ENCODE data around the gene CHRNA10. TPM values are rescaled to one million over a fixed set of nuclear protein-coding genes. Genes with fewer than 3 reads are reported as not detected.

The CHRNA10 gene
- total RNA-seq, 1 donor from 2014 or later: 2.8 TPM

- TF ChIP-seq CTCF (IDR thresholded peaks at IDR 0.05; ENCODE audit: unreplicated experiment): no peak
- Mint-ChIP-seq H3K27me3 (peaks cover 16% of the 10 kb centered on the region), H3K4me3 (ENCODE audit: low read depth) (peak overlapping the region; percentile 62), H3K36me3 (ENCODE audit: insufficient read depth) (peaks cover 1% of the 10 kb centered on the region), H3K27ac (no peak overlapping the region), H3K4me1 (ENCODE audit: low read depth) (peaks cover 5% of the 10 kb centered on the region), H3K9me3 (ENCODE audit: low read depth) (no peaks in the 10 kb centered on the region)
- DNase-seq (ENCODE audit: low spot score, unreplicated experiment): no peak
Measured at GRCh38 chr11:3641191-3641590, 30.0 kb downstream of the CHRNA10 start.

GRCh38 chr11:3639841-3640240, 31.3 kb downstream of the CHRNA10 start:
- peaks cover 22% of the 10 kb centered on the region for H3K27me3 Mint-ChIP-seq
- TF ChIP-seq CTCF (IDR thresholded peaks at IDR 0.05; ENCODE audit: unreplicated experiment): no peak
- DNase-seq (ENCODE audit: low spot score, unreplicated experiment): no peak
- no peak overlapping the region for H3K4me3 Mint-ChIP-seq (ENCODE audit: low read depth)
- H3K27ac Mint-ChIP-seq: no peak overlapping the region
- H3K9me3 Mint-ChIP-seq (ENCODE audit: low read depth): no peaks in the 10 kb centered on the region
- H3K36me3 Mint-ChIP-seq (ENCODE audit: insufficient read depth): peaks cover 1% of the 10 kb centered on the region
- H3K4me1 Mint-ChIP-seq (ENCODE audit: low read depth): peaks cover 5% of the 10 kb centered on the region

- no peaks in the 10 kb centered on the region for H3K9me3 Mint-ChIP-seq (ENCODE audit: low read depth)
- no peak overlapping the region for H3K27ac Mint-ChIP-seq
- H3K4me3 Mint-ChIP-seq (ENCODE audit: low read depth): no peak overlapping the region
- no peak for TF ChIP-seq CTCF (IDR thresholded peaks at IDR 0.05; ENCODE audit: unreplicated experiment)
- DNase-seq (ENCODE audit: low spot score, unreplicated experiment): no peak
- peaks cover 22% of the 10 kb centered on the region for H3K27me3 Mint-ChIP-seq
- peaks cover 5% of the 10 kb centered on the region for H3K4me1 Mint-ChIP-seq (ENCODE audit: low read depth)
- peaks cover 1% of the 10 kb centered on the region for H3K36me3 Mint-ChIP-seq (ENCODE audit: insufficient read depth)
Measured at GRCh38 chr11:3638513-3638912, 32.7 kb downstream of the CHRNA10 start.

- no peaks in the 10 kb centered on the region for H3K9me3 Mint-ChIP-seq (ENCODE audit: low read depth)
- DNase-seq (ENCODE audit: low spot score, unreplicated experiment): no peak
- peaks cover 22% of the 10 kb centered on the region for H3K27me3 Mint-ChIP-seq
- H3K36me3 Mint-ChIP-seq (ENCODE audit: insufficient read depth): peaks cover 1% of the 10 kb centered on the region
- H3K4me3 Mint-ChIP-seq (ENCODE audit: low read depth): no peak overlapping the region
- peaks cover 2% of the 10 kb centered on the region for H3K4me1 Mint-ChIP-seq (ENCODE audit: low read depth)
- no peak overlapping the region for H3K27ac Mint-ChIP-seq
- no peak for TF ChIP-seq CTCF (IDR thresholded peaks at IDR 0.05; ENCODE audit: unreplicated experiment)
Measured at GRCh38 chr11:3637201-3637600, 34.0 kb downstream of the CHRNA10 start.

- peaks cover 1% of the 10 kb centered on the region for H3K36me3 Mint-ChIP-seq (ENCODE audit: insufficient read depth)
- DNase-seq (ENCODE audit: low spot score, unreplicated experiment): no peak
Measured at GRCh38 chr11:3635641-3636375, 35.4 kb downstream of the CHRNA10 start.

More at GRCh38 chr11:3635641-3636375, 35.4 kb downstream of the CHRNA10 start:
- Mint-ChIP-seq H3K9me3 (ENCODE audit: low read depth) (no peaks in the 10 kb centered on the region), H3K27ac (no peak overlapping the region), H3K4me3 (ENCODE audit: low read depth) (no peak overlapping the region), H3K27me3 (peaks cover 19% of the 10 kb centered on the region), H3K4me1 (ENCODE audit: low read depth) (peaks cover 2% of the 10 kb centered on the region)
- TF ChIP-seq CTCF (IDR thresholded peaks at IDR 0.05; ENCODE audit: unreplicated experiment): no peak
